OCI-M2 (cell line): Measurements from ENCODE around the gene NUDCD3.
"Not testable (repeated sequence)": the region's sequence is repeated elsewhere in the genome, so short reads cannot be mapped to it uniquely, and the experiment has no call there.

Experiments used
- DNase-seq: peaks from one replicate; lab custom pipeline; 2025; ENCODE audit not compliant: unreplicated experiment; lab: John Stamatoyannopoulos, UW

The NUDCD3 gene

GRCh38 chr7:44449584-44449928 lies 40.9 kb downstream of the NUDCD3 start:
- DNase-seq = no peak

GRCh38 chr7:44448922-44449583 lies 41.4 kb downstream of the NUDCD3 start:
- no peak for DNase-seq

GRCh38 chr7:44447874-44448425 lies 42.5 kb downstream of the NUDCD3 start:
- no peak for DNase-seq

- no peak for DNase-seq
Observed at GRCh38 chr7:44445986-44446671, 44.3 kb downstream of the NUDCD3 start.

- DNase-seq = no peak
Observed at GRCh38 chr7:44441079-44441478, 49.4 kb downstream of the NUDCD3 start.

- no peak for DNase-seq
Observed at GRCh38 chr7:44440577-44441078, 49.8 kb downstream of the NUDCD3 start.

- DNase-seq = no peak
Observed at GRCh38 chr7:44439926-44440325, 50.5 kb downstream of the NUDCD3 start.

GRCh38 chr7:44438816-44439215 lies 51.6 kb downstream of the NUDCD3 start:
- DNase-seq = no peak

- no peak for DNase-seq
Observed at GRCh38 chr7:44434201-44434600, 56.3 kb downstream of the NUDCD3 start.

GRCh38 chr7:44433255-44434022 lies 57.0 kb downstream of the NUDCD3 start:
- DNase-seq = no peak

GRCh38 chr7:44432381-44432977 lies 58.0 kb downstream of the NUDCD3 start:
- no peak for DNase-seq

GRCh38 chr7:44431091-44431608 lies 59.3 kb downstream of the NUDCD3 start:
- no peak for DNase-seq

- DNase-seq = no peak
Observed at GRCh38 chr7:44430054-44430453, 60.4 kb downstream of the NUDCD3 start.

- DNase-seq = not testable (repeated sequence)
Observed at GRCh38 chr7:44424762-44425161, 65.7 kb downstream of the NUDCD3 start.

- DNase-seq = no peak
Observed at GRCh38 chr7:44416941-44417340, 73.5 kb downstream of the NUDCD3 start.

GRCh38 chr7:44415510-44415909 lies 74.9 kb downstream of the NUDCD3 start:
- no peak for DNase-seq

- DNase-seq = no peak
Observed at GRCh38 chr7:44415047-44415446, 75.4 kb downstream of the NUDCD3 start.

GRCh38 chr7:44411306-44411705 lies 79.2 kb downstream of the NUDCD3 start:
- no peak for DNase-seq

- no peak for DNase-seq
Observed at GRCh38 chr7:44408596-44408995, 81.9 kb downstream of the NUDCD3 start.

- no peak for DNase-seq
Observed at GRCh38 chr7:44403775-44404174, 86.7 kb downstream of the NUDCD3 start.

- no peak for DNase-seq
Observed at GRCh38 chr7:44403176-44403759, 87.2 kb downstream of the NUDCD3 start.
